SU-DHL-6 (cell line): ENCODE data around the gene LRIG3.

Experiments
- H2AFZ ChIP-seq: fragments of 200-600 bp; sonication (generic); 2 replicates; pipeline ENCODE4 v1.6.1; 2014; ENCODE audit warnings: low read depth, mild to moderate bottlenecking, moderate library complexity, mixed read lengths, antibody characterized with exemption, low read length; ENCODE audit not compliant: severe bottlenecking
- H3F3A ChIP-seq: fragments of 200-600 bp; shearing (Covaris generic); 2 replicates; pipeline ENCODE4 v1.6.0; 2016; ENCODE audit warnings: antibody characterized with exemption, mild to moderate bottlenecking; ENCODE audit not compliant: insufficient read depth
- H3K27ac ChIP-seq: fragments of 200-600 bp; sonication (generic); 2 replicates; pipeline ENCODE4 v1.5.1; 2016; ENCODE audit warnings: low read depth, mild to moderate bottlenecking, low read length, moderate library complexity, mixed read lengths
- H3K27me3 ChIP-seq: fragments of 200-600 bp; sonication (generic), shearing (Covaris generic); 2 replicates; pipeline ENCODE4 v1.6.0; 2014; ENCODE audit warnings: mild to moderate bottlenecking, low read length
- H3K36me3 ChIP-seq: fragments of 200-600 bp; sonication (generic); 2 replicates; pipeline ENCODE4 v1.6.1; 2014; ENCODE audit warnings: mild to moderate bottlenecking, low read length, mixed read lengths
- H3K4me2 ChIP-seq: fragments of 300-600, 200-600 bp; shearing (Covaris generic), sonication (generic); 2 replicates; pipeline ENCODE4 v1.6.0; 2014; ENCODE audit warnings: low read length, low read depth, mild to moderate bottlenecking; ENCODE audit not compliant: poor library complexity, severe bottlenecking
- H3K4me3 ChIP-seq: fragments of 200-600 bp; sonication (generic); 2 replicates; pipeline ENCODE4 v1.5.1; 2014; ENCODE audit warnings: antibody characterized with exemption, low read length, mild to moderate bottlenecking, mixed read lengths; ENCODE audit not compliant: insufficient read depth, poor library complexity, severe bottlenecking
- H3K79me2 ChIP-seq: fragments of 200-600 bp; sonication (generic); 2 replicates; pipeline ENCODE4 v1.6.1; 2014; ENCODE audit warnings: mild to moderate bottlenecking, low read length, moderate library complexity; ENCODE audit not compliant: insufficient read depth
- H3K9ac ChIP-seq: fragments of 200-600 bp; sonication (generic); 2 replicates; pipeline ENCODE4 v1.7.0; 2014; ENCODE audit warnings: mild to moderate bottlenecking, low read length
- H3K9me2 ChIP-seq: fragments of 200-600 bp; sonication (generic); replicated peaks from 2 replicates; pipeline ENCODE4 v1.6.1; 2014; ENCODE audit warnings: low read length; ENCODE audit not compliant: insufficient read depth
- H3K9me3 ChIP-seq: fragments of 200-600 bp; sonication (generic); 2 replicates; pipeline ENCODE4 v1.6.1; 2014; ENCODE audit warnings: low read length, mixed read lengths; ENCODE audit not compliant: insufficient read depth
- H4K20me1 ChIP-seq: fragments of 200-600 bp; sonication (generic); 2 replicates; pipeline ENCODE4 v1.6.1; 2014; ENCODE audit warnings: low read depth, mild to moderate bottlenecking, antibody characterized with exemption, low read length, moderate library complexity, mixed read lengths
- EZH2phosphoT487 ChIP-seq: fragments of 200-600 bp; sonication (generic), shearing (Covaris generic); conservative IDR thresholded peaks from 2 replicates; pipeline ENCODE4 v1.6.1; 2018; ENCODE audit warnings: mild to moderate bottlenecking, antibody characterized with exemption, low read length, moderate library complexity, mixed read lengths
- TF ChIP-seq, protein P1 (sequence below): fragments of 200-600 bp; sonication (generic); IDR thresholded peaks from one replicate; pipeline ENCODE4 v1.5.1; 2017; ENCODE audit warnings: antibody characterized with exemption, mild to moderate bottlenecking, low read length, moderate library complexity; ENCODE audit not compliant: insufficient read depth, poor library complexity, severe bottlenecking

LRIG3 gene

GRCh38 chr12:58916161-58916621, 4.1 kb downstream of the LRIG3 start:
- no peak overlapping the region for H3K27ac ChIP-seq
- no peak overlapping the region for H2AFZ ChIP-seq
- no peak overlapping the region for H3K4me2 ChIP-seq

DNA sequence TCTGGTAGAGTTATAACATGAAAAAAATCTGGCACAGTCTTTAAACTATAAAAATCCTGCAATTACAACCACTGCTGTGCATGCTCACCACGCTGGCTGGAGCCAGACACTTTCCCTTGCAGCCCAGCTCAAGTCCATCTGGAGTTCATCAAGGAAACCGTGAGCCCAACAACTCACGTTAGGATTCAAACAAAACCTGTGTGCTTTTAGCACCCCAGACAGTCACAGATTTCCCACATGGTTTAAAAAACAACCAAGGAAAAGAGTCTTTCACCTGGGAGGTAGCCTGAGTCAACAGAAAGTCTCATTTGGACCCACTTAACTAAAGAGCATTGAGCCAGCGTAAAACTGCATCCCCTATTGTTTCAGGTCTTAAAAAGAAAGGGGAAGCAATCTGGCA, 4.7 kb downstream of the LRIG3 start:
- Histone ChIP-seq H3K36me3 (no peaks in the 10 kb centered on the region), H3K9me3 (no peaks in the 10 kb centered on the region), H3K79me2 (no peaks in the 10 kb centered on the region), H2AFZ (no peak overlapping the region), H3K4me3 (no peak overlapping the region), H4K20me1 (no peaks in the 10 kb centered on the region), H3F3A (no peaks in the 10 kb centered on the region), H3K27me3 (no peaks in the 10 kb centered on the region), H3K9ac (no peak overlapping the region), H3K9me2 (no peaks in the 10 kb centered on the region), H3K27ac (no peak overlapping the region), H3K4me2 (no peak overlapping the region)
- TF ChIP-seq, protein P1, sequence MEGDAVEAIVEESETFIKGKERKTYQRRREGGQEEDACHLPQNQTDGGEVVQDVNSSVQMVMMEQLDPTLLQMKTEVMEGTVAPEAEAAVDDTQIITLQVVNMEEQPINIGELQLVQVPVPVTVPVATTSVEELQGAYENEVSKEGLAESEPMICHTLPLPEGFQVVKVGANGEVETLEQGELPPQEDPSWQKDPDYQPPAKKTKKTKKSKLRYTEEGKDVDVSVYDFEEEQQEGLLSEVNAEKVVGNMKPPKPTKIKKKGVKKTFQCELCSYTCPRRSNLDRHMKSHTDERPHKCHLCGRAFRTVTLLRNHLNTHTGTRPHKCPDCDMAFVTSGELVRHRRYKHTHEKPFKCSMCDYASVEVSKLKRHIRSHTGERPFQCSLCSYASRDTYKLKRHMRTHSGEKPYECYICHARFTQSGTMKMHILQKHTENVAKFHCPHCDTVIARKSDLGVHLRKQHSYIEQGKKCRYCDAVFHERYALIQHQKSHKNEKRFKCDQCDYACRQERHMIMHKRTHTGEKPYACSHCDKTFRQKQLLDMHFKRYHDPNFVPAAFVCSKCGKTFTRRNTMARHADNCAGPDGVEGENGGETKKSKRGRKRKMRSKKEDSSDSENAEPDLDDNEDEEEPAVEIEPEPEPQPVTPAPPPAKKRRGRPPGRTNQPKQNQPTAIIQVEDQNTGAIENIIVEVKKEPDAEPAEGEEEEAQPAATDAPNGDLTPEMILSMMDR = no peak
- TF ChIP-seq EZH2phosphoT487 = no peak

More at GRCh38 chr12:58916161-58916621, 4.1 kb downstream of the LRIG3 start:
- Histone ChIP-seq H3K9me3 (no peaks in the 10 kb centered on the region), H3K36me3 (no peaks in the 10 kb centered on the region), H3K9me2 (no peaks in the 10 kb centered on the region), H3K9ac (no peak overlapping the region), H3K4me3 (no peak overlapping the region), H4K20me1 (no peaks in the 10 kb centered on the region), H3K79me2 (no peaks in the 10 kb centered on the region), H3K27me3 (no peaks in the 10 kb centered on the region), H3F3A (no peaks in the 10 kb centered on the region)
- TF ChIP-seq, protein P1 = no peak
- no peak for TF ChIP-seq EZH2phosphoT487

GRCh38 chr12:58915037-58915436, 5.3 kb downstream of the LRIG3 start:
- H2AFZ ChIP-seq = no peak overlapping the region
- H3K36me3 ChIP-seq = no peaks in the 10 kb centered on the region
- no peaks in the 10 kb centered on the region for H3F3A ChIP-seq
- no peaks in the 10 kb centered on the region for H4K20me1 ChIP-seq
- H3K9me3 ChIP-seq = no peaks in the 10 kb centered on the region
- no peaks in the 10 kb centered on the region for H3K9me2 ChIP-seq
- no peak overlapping the region for H3K4me2 ChIP-seq
- H3K27me3 ChIP-seq = no peaks in the 10 kb centered on the region
- H3K9ac ChIP-seq = no peak overlapping the region
- no peak overlapping the region for H3K27ac ChIP-seq
- no peak overlapping the region for H3K4me3 ChIP-seq
- H3K79me2 ChIP-seq = no peaks in the 10 kb centered on the region
- TF ChIP-seq, protein P1 = no peak
- no peak for TF ChIP-seq EZH2phosphoT487
